DND-41 (cell line): ENCODE data around the gene LIME1.

ENCODE experiments used
- ATAC-seq: fragments of 200-7000 bp; cut with Tn5 transposase; 3 replicates; pipeline ENCODE4 v1.9.1; 2021; ENCODE audit warnings: low read depth; ENCODE audit not compliant: insufficient read depth
- DNase-seq: peaks from one replicate; pipeline ENCODE4 v3.0.0-alpha.2; 2020
- H2AFZ ChIP-seq: 2 replicates; pipeline ENCODE4 v1.6.0; 2012; ENCODE audit warnings: low read depth, low read length
- H3K27ac ChIP-seq: 2 replicates; pipeline ENCODE4 v1.5.1; 2012; ENCODE audit warnings: low read length, inconsistent platforms
- H3K27me3 ChIP-seq: fragments of 200-600 bp; sonication (generic); 2 replicates; pipeline ENCODE4 v1.6.0; 2012; ENCODE audit warnings: low read length, mild to moderate bottlenecking, inconsistent platforms; ENCODE audit not compliant: insufficient read depth, poor library complexity
- H3K36me3 ChIP-seq: 2 replicates; pipeline ENCODE4 v1.5.1; 2012; ENCODE audit warnings: low read length, inconsistent platforms; ENCODE audit not compliant: insufficient read depth
- H3K4me1 ChIP-seq: 2 replicates; pipeline ENCODE4 v1.5.1; 2012; ENCODE audit warnings: mild to moderate bottlenecking, low read length; ENCODE audit not compliant: insufficient read depth
- H3K4me2 ChIP-seq: 2 replicates; pipeline ENCODE4 v1.6.0; 2012; ENCODE audit warnings: mild to moderate bottlenecking, moderate library complexity, low read length, inconsistent platforms; ENCODE audit not compliant: insufficient read depth
- H3K4me3 ChIP-seq, 2 experiments: fragments of 200-600 bp in 1 of 2; shearing (Covaris generic) in 1 of 2; 2 replicates each; pipeline ENCODE4 v1.5.1; 2012 to 2016; ENCODE audit warnings: inconsistent platforms in 2 of 2, low read length in 2 of 2, mild to moderate bottlenecking in 2 of 2, low read depth in 1 of 2, moderate library complexity in 1 of 2
- H3K79me2 ChIP-seq: 2 replicates; pipeline ENCODE4 v1.6.0; 2012; ENCODE audit warnings: low read length, inconsistent platforms; ENCODE audit not compliant: insufficient read depth
- H3K9ac ChIP-seq: 2 replicates; pipeline ENCODE4 v1.6.0; 2012; ENCODE audit warnings: low read depth, mild to moderate bottlenecking, inconsistent platforms, low read length, moderate library complexity
- H3K9me3 ChIP-seq: 2 replicates; pipeline ENCODE4 v1.5.1; 2012; ENCODE audit warnings: low read length, moderate library complexity, mild to moderate bottlenecking, inconsistent platforms; ENCODE audit not compliant: insufficient read depth, severe bottlenecking
- H4K20me1 ChIP-seq: 2 replicates; pipeline ENCODE4 v1.6.0; 2012; ENCODE audit warnings: low read length; ENCODE audit not compliant: insufficient read depth
- EZH2 ChIP-seq: IDR thresholded peaks from 3 replicates; pipeline ENCODE4 v1.6.1; 2012; ENCODE audit warnings: borderline replicate concordance, low read depth, mild to moderate bottlenecking, moderate library complexity, low read length, inconsistent platforms; ENCODE audit not compliant: severe bottlenecking
- TF ChIP-seq, protein P1 (sequence below): IDR thresholded peaks from 2 replicates; pipeline ENCODE4 v1.5.1; 2012; ENCODE audit warnings: borderline replicate concordance, low read length, moderate library complexity, mild to moderate bottlenecking; ENCODE audit not compliant: poor library complexity, severe bottlenecking; ENCODE audit errors: extremely low read depth

Gene LIME1

DNA sequence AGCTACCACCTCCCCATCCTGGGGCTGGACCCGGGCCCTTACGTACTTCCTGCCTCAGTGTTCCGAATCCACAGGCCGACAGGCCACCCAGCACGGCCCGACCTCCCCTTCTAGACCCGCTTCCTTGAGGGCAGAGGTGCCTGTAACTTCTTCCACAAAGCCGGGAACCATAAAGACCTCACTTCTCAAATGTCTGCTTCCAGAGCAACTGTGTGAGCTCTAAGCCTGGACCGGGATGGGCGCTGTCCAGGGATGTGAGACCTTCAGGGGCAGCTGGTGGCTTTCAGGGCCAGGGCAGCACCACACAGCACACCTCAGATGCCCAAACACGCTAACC lies 12.4 kb downstream of the LIME1 start:
- DNase-seq (no peak), ATAC-seq (no peak)
- TF ChIP-seq EZH2, result no peak
- TF ChIP-seq, protein P1, sequence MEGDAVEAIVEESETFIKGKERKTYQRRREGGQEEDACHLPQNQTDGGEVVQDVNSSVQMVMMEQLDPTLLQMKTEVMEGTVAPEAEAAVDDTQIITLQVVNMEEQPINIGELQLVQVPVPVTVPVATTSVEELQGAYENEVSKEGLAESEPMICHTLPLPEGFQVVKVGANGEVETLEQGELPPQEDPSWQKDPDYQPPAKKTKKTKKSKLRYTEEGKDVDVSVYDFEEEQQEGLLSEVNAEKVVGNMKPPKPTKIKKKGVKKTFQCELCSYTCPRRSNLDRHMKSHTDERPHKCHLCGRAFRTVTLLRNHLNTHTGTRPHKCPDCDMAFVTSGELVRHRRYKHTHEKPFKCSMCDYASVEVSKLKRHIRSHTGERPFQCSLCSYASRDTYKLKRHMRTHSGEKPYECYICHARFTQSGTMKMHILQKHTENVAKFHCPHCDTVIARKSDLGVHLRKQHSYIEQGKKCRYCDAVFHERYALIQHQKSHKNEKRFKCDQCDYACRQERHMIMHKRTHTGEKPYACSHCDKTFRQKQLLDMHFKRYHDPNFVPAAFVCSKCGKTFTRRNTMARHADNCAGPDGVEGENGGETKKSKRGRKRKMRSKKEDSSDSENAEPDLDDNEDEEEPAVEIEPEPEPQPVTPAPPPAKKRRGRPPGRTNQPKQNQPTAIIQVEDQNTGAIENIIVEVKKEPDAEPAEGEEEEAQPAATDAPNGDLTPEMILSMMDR, result no peak
- no peak overlapping the region for H3K4me2 ChIP-seq
- peaks cover 15% of the 10 kb centered on the region for H3K4me1 ChIP-seq
- H3K9ac ChIP-seq, result no peak overlapping the region
- no peak overlapping the region for H3K4me3 ChIP-seq
- H3K36me3 ChIP-seq, result no peaks in the 10 kb centered on the region
- H2AFZ ChIP-seq, result no peak overlapping the region
- no peaks in the 10 kb centered on the region for H4K20me1 ChIP-seq
- no peaks in the 10 kb centered on the region for H3K9me3 ChIP-seq
- H3K27me3 ChIP-seq, result no peaks in the 10 kb centered on the region
- no peak overlapping the region for H3K27ac ChIP-seq
- H3K79me2 ChIP-seq, result no peaks in the 10 kb centered on the region

DNA sequence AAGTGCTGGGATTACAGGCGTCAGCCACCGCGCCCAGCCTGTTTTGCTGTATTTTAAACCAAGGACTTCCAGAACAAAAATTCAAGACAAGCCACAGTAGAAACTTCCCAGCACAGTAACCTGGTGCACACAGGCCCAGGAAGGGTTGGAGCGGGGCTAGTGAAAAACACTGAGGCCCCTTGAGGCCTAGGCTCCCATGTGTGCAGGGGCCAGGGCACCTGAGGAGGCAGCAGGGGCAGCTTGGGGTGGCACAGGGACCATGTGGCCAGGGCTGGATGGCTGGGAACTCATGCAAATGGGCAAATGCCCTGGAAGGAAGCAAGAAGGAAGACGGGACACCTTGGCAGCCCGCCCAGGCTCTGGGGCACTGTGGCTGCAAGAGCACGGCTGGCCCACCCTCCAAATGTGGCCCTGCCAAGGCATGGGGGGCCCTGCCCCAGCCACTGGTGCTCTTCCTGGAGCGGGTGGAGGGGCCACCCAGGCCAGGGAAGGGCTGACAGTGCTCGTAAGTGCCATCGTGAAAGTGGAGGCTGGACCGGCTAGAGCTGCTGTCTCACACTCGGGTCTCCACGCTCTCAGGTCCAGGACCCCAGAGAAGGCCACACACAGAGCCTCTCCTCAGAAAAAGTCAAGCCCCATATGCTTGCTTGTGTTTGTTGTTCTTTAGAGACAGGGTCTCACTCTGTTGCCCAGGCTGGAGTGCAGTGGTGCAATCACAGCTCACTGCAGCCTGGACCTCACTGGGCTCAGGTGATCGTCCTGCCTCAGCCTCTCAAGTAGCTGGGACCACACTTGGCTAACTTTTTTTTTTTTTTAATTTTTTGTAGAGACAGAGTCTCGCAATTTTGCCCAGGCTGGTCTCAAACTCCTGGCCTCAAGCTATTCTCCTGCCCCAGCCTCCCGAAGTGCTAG lies 13.4 kb downstream of the LIME1 start:
- H3K27ac ChIP-seq, result peak overlapping the region; percentile 63; the same call in 1 of the 2 replicates
- ATAC-seq (no peak), DNase-seq (no peak)
- no peak overlapping the region for H3K4me3 ChIP-seq
- no peak overlapping the region; the same call in 1 of the 2 replicates for H3K4me2 ChIP-seq
- H2AFZ ChIP-seq, result no peak overlapping the region
- TF ChIP-seq, protein P1, result no peak
- no peak for TF ChIP-seq EZH2
- no peaks in the 10 kb centered on the region for H3K9me3 ChIP-seq
- no peaks in the 10 kb centered on the region for H3K27me3 ChIP-seq
- no peaks in the 10 kb centered on the region for H3K79me2 ChIP-seq
- peaks cover 15% of the 10 kb centered on the region for H3K4me1 ChIP-seq
- peak overlapping the region; percentile 44; the same call in 1 of the 2 replicates for H3K9ac ChIP-seq
- no peaks in the 10 kb centered on the region for H4K20me1 ChIP-seq
- H3K36me3 ChIP-seq, result no peaks in the 10 kb centered on the region

DNA sequence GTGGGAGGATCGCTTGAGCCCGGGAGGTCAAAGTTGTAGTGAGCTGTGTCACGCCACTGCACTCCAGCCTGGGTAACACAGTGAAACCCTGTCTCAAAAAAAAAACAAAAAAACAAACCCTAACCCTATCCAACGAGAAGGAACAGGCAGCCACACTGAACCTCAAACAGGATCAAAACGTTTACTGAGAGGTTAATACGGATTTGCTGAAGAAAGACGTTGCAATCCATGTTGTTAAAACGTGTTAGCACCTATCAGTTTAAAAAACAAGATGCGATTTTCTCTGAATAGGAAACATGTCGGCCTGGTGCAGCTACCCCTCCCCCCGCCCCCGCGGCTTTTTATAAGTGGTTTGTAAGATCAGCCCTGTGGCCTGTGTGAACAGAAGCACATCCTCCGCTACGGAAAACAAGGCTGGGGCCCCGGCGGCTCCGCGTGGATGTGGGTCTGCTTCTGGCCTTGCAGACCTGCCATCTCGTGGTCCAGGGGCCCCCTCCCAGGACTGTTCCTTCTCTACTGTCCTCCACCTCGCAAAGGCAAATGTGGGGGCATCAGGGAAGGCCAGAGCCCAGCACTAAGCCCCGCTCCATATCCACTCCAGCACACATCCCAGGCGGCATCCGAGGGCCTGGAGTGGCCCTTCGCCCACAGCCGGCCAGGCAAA lies 14.5 kb downstream of the LIME1 start:
- Histone ChIP-seq H3K36me3 (no peaks in the 10 kb centered on the region), H3K4me3 (peak overlapping the region in 1 of 2 experiments; percentile 43; a peak in 2 of 4 replicates), H4K20me1 (no peaks in the 10 kb centered on the region), H3K27ac (peak overlapping the region; percentile 72), H3K9me3 (no peaks in the 10 kb centered on the region), H3K4me2 (peak overlapping the region; percentile 64), H3K4me1 (peaks cover 15% of the 10 kb centered on the region), H3K9ac (peak overlapping the region; percentile 44), H3K27me3 (no peaks in the 10 kb centered on the region), H2AFZ (peak overlapping the region; percentile 72), H3K79me2 (no peaks in the 10 kb centered on the region)
- TF ChIP-seq, protein P1, result no peak
- no peak for TF ChIP-seq EZH2
- DNase-seq (peak; percentile 75), ATAC-seq (peak; percentile 87)
